Activated T-helper 1 cell treated with anti-CD3 and anti-CD28 coated beads, Interleukin-12 subunit alpha, Interleukin-12 subunit beta, Interleukin-2, Interleukin-4 antibody, amounts not matched to agents 30 ng/mL and 10 ng/mL and 1 ng/mL, durations not matched to agents 14 hours and 24 hours and 36 hours (primary cell): ENCODE data around the gene PDE4D. TPM values are rescaled to one million over a fixed set of nuclear protein-coding genes. Genes with fewer than 3 reads are reported as not detected.

Experiments used
- DNase-seq: peaks from one replicate; pipeline ENCODE4 v3.0.0; 2021; ENCODE audit warnings: low spot score
- H3K27ac Mint-ChIP-seq: one replicate; pipeline ENCODE4 v1.8.0; 2021; ENCODE audit warnings: mild to moderate bottlenecking, mixed read lengths
- H3K27me3 Mint-ChIP-seq: one replicate; pipeline ENCODE4 v1.8.0; 2022; ENCODE audit warnings: mild to moderate bottlenecking, moderate library complexity, mixed read lengths; ENCODE audit not compliant: insufficient read depth
- H3K36me3 Mint-ChIP-seq: one replicate; pipeline ENCODE4 v1.8.0; 2021; ENCODE audit warnings: low read depth, mixed read lengths
- H3K4me1 Mint-ChIP-seq: one replicate; pipeline ENCODE4 v1.8.0; 2021; ENCODE audit warnings: low read depth, mixed read lengths
- H3K4me3 Mint-ChIP-seq: one replicate; pipeline ENCODE4 v1.8.0; 2021; ENCODE audit warnings: mild to moderate bottlenecking, moderate library complexity, mixed read lengths
- H3K9me3 Mint-ChIP-seq: one replicate; pipeline ENCODE4 v1.8.0; 2021; ENCODE audit warnings: mixed read lengths
- intact Hi-C: fragments of 100-400 bp; cut with micrococcal nuclease; formaldehyde crosslinking; loops from one replicate; pipeline ENCODE4 v1.15.1; 2024
- total RNA-seq: library from RNA; stranded (reverse); gene quantifications from 2 replicates; pipeline ENCODE4 v1.2.3, GENCODE V29; 2022

PDE4D gene
- total RNA-seq, 1 donor from 2014 or later = 50.6 TPM

DNA sequence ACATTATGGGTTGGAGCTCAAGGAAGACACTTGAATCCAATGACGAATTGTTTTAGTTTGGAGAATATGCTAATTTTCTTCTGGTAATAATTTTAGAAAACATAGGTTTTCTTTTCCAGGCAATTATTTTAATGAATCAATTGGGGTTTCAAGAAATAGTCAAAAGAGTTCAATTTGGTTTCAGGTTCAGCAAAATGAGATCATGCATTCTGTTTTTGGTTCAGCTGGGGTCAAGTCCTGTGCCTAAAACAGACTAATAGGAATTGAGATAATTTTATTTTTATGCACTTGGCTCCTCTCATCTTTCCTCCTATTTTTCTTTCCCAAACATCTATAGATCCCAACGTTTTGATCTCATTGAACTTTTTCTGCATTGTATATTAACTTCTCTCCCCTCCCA is 713.8 kb downstream of the PDE4D start:
- Mint-ChIP-seq H3K4me3 (no peak overlapping the region), H3K4me1 (peaks cover 20% of the 10 kb centered on the region)
- intact Hi-C loops = no loop called here

DNA sequence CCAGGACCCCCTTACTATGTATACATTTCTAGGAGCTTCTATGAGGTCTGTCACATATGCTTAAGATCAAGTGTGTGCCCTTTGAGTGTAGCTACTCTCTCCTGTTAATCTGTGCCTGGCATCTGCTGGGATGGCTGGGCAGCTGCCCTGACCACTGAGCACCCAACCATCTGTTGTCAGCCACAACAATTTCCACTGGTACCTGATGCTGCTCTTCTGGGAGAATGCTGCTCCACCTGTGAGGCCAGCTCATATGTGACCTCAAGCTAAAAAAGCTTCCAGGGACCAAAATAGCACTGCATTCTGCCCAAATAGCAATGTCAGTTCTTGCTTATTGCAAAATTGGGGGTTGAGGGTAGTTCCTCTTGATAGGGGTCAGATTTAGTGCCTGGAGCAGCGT is 715.0 kb downstream of the PDE4D start:
- peaks cover 5% of the 10 kb centered on the region for H3K27me3 Mint-ChIP-seq
- H3K27ac Mint-ChIP-seq = peak overlapping the region; percentile 62
- H3K36me3 Mint-ChIP-seq = no peaks in the 10 kb centered on the region
- intact Hi-C loops = no loop called here
- H3K4me3 Mint-ChIP-seq = no peak overlapping the region
- peaks cover 31% of the 10 kb centered on the region for H3K4me1 Mint-ChIP-seq
- DNase-seq = no peak
- no peaks in the 10 kb centered on the region for H3K9me3 Mint-ChIP-seq

More for the DNA sequence above, 713.8 kb downstream of the PDE4D start:
- H3K36me3 Mint-ChIP-seq = no peaks in the 10 kb centered on the region
- H3K27ac Mint-ChIP-seq = no peak overlapping the region
- H3K27me3 Mint-ChIP-seq = peaks cover 5% of the 10 kb centered on the region
- DNase-seq = no peak
- H3K9me3 Mint-ChIP-seq = no peaks in the 10 kb centered on the region

GRCh38 chr5:59178071-59178470 is 715.5 kb downstream of the PDE4D start:
- intact Hi-C loops = no loop called here
- H3K4me3 Mint-ChIP-seq = no peak overlapping the region
- H3K27me3 Mint-ChIP-seq = peaks cover 5% of the 10 kb centered on the region
- H3K27ac Mint-ChIP-seq = peak overlapping the region; percentile 54
- H3K4me1 Mint-ChIP-seq = peaks cover 32% of the 10 kb centered on the region
- H3K36me3 Mint-ChIP-seq = no peaks in the 10 kb centered on the region
- DNase-seq = no peak
- no peaks in the 10 kb centered on the region for H3K9me3 Mint-ChIP-seq

DNA sequence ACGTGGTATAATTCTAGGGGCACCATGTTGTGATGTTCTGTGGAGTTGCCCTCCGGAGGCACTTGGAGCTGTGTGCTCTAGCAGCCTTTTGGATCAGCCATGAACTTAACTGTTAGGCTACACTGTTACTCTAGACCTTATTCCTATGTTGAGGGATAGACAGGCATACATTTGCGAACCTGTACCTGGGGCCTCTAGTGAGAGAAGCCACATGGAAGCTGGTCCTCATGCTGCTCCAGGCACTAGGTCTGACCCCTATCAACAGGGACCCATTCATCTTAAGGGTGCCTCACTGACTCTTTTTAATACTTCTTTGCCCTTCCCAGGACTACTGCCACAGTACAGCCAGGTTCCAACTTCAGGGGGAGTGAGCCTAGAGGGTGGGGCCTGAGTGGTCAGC is 715.9 kb downstream of the PDE4D start:
- Mint-ChIP-seq H3K27me3 (peaks cover 2% of the 10 kb centered on the region), H3K4me3 (no peak overlapping the region), H3K36me3 (no peaks in the 10 kb centered on the region), H3K27ac (peak overlapping the region; percentile 54), H3K4me1 (peaks cover 36% of the 10 kb centered on the region), H3K9me3 (no peaks in the 10 kb centered on the region)
- no peak for DNase-seq
- intact Hi-C loops = no loop called here

DNA sequence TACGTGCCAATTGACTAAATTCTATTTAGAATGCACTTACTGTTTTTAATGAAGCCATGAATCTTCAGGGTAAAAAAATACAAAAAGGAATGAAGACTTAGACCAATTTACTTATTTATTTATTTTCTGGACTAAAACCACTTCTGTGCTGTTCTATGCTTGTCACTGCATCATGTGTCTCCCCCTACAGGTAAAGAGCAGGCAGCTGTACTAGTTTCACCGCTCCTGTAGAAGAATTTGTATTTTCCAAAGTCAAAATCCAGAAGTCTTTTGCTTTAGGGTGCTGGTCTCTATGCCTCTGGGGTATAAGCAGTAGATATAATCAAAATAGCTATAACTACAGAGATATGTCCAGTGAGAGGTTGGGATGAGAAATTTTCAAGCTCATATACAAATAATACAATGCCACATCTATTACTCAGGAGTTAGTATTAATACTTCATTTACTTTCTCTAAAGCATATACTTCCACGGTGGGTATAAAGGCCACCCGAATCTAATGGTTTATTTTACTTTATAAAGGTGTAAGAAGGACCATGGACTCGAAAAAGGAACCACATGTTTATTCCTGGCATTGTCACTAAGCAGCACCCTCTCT is 719.2 kb downstream of the PDE4D start:
- Mint-ChIP-seq H3K27ac (no peak overlapping the region), H3K4me1 (peaks cover 53% of the 10 kb centered on the region), H3K36me3 (no peaks in the 10 kb centered on the region), H3K27me3 (no peaks in the 10 kb centered on the region), H3K9me3 (peaks cover 6% of the 10 kb centered on the region), H3K4me3 (no peak overlapping the region)
- intact Hi-C loops = loop anchor here (1.0 to 2.0 kb wide), 6 partner anchors 20 to 288 kb away; no protein-coding TSS in a partner anchor
- no peak for DNase-seq

- intact Hi-C loops = no loop called here
- H3K4me3 Mint-ChIP-seq = no peak overlapping the region
Measured at GRCh38 chr5:59173578-59173977, 719.9 kb downstream of the PDE4D start.

DNA sequence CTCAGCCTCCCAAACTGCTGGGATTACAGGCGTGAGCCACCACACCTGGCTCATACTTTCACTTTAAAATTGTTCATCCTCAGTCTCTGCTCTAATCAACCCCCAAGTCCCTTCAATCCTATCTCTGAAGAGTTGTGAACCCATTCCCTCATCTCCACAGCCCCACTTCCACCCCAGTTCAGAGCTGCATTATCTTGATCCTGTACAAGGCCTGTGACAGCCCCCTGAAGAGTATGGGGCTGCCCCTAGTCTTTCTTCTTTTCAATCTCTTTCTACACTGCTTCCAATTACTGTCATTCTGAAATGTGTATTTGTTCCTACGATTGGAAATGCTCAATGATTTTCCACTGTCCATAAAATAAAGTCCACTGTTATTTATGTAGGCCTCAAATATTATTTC is 722.4 kb downstream of the PDE4D start:
- DNase-seq = no peak
- Mint-ChIP-seq H3K27ac (peak overlapping the region; percentile 24), H3K4me1 (peaks cover 44% of the 10 kb centered on the region), H3K4me3 (no peak overlapping the region), H3K9me3 (peaks cover 6% of the 10 kb centered on the region), H3K27me3 (no peaks in the 10 kb centered on the region), H3K36me3 (no peaks in the 10 kb centered on the region)
- intact Hi-C loops = no loop called here

More at GRCh38 chr5:59173578-59173977, 719.9 kb downstream of the PDE4D start:
- no peak overlapping the region for H3K27ac Mint-ChIP-seq
- H3K27me3 Mint-ChIP-seq = no peaks in the 10 kb centered on the region
- no peaks in the 10 kb centered on the region for H3K36me3 Mint-ChIP-seq
- DNase-seq = no peak
- H3K4me1 Mint-ChIP-seq = peaks cover 52% of the 10 kb centered on the region
- peaks cover 6% of the 10 kb centered on the region for H3K9me3 Mint-ChIP-seq

DNA sequence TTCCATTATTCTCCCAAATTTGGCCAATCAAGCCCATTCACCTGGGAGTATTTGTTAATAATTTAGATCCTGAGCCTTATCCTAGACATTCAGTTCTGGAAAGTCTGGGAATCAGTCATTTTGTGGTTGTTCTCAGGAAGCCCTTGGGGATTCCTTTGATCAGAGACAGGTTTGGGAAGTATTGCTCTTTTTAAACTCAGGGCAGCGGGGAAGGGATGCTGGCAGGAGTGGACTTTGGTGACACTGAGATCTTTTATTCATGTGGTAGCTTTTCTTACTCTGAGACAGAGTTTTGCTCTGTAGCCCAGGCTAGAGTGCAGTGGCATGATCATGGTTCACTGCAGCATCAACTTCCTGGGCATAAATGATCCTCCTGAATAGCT is 723.8 kb downstream of the PDE4D start:
- Mint-ChIP-seq H3K4me1 (peaks cover 44% of the 10 kb centered on the region), H3K9me3 (peaks cover 6% of the 10 kb centered on the region), H3K4me3 (no peak overlapping the region), H3K36me3 (no peaks in the 10 kb centered on the region), H3K27me3 (no peaks in the 10 kb centered on the region), H3K27ac (no peak overlapping the region)
- intact Hi-C loops = no loop called here
- DNase-seq = no peak

DNA sequence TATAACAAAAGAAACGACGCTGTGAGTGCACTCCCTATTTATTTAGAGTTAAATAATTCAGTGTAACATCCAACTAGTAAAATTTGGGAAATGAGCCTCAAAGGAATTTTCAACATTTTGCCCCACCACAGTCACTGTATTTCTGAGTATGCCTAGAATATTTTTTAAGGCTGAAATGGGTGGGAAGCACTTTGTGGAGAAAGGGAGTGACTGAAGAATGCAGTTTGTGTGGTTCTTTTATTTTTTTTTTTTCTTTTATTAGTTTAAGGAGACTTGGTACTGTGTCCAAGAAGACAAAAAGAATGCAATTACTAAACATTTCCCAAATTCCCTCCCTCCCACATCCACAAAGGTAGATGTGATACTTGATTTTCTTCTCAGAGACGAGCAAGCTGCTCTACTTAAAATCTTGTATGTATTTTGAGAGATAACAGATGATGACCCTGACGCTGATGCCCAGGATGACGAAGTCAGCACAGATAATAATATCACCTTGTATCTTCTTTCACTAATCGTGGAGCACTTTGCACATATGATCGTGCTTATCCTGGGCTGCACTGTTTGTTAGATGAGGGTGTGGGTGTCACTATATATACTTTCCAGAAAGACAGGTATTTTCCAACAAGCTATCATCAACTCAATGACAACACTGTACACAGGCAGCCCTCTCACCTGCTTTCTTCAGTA is 724.3 kb downstream of the PDE4D start:
- Mint-ChIP-seq H3K9me3 (peaks cover 6% of the 10 kb centered on the region), H3K27ac (no peak overlapping the region), H3K4me1 (peaks cover 41% of the 10 kb centered on the region), H3K27me3 (no peaks in the 10 kb centered on the region), H3K4me3 (no peak overlapping the region), H3K36me3 (no peaks in the 10 kb centered on the region)
- intact Hi-C loops = no loop called here
- DNase-seq = no peak

GRCh38 chr5:59168067-59168466 is 725.5 kb downstream of the PDE4D start:
- no peak for DNase-seq
- Mint-ChIP-seq H3K36me3 (no peaks in the 10 kb centered on the region), H3K4me3 (no peak overlapping the region), H3K27ac (no peak overlapping the region), H3K9me3 (peaks cover 6% of the 10 kb centered on the region), H3K27me3 (no peaks in the 10 kb centered on the region), H3K4me1 (peaks cover 32% of the 10 kb centered on the region)
- intact Hi-C loops = no loop called here

DNA sequence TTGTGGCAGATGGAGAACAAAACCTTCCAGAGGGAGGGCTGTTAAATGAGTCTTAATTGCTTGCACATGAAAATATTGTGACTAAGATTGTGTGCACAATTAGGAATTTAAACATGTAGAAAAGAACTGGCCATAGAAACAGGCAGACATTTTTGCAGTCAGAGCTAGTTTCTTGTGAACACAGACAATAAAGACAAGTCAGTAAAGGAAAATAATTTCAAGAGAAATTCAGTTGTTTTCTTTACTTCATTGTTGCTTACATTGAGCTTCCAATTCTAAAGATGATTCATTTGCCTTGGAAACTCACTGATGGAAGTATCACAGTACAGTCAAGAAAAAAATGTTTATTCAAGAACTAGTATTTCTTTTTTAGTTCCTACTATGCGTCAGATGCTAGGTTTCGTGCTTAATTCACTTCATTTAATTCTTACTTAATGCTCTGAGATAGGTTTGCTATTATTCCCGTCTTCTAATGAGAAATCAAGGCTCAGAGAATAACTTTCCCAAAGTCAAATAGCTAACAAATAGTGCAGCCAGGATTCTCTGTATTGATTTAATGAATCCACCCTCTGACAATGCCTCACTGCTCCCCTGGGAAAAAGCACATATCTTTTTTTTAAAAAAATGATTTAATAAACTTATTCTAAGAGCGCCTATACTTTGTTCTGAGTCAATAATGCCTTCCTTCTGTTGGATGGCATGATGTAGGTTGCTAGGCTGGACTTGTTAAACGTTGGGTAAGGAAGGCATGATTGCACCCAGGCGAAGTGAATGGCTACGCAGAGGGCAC is 729.3 kb downstream of the PDE4D start:
- intact Hi-C loops = no loop called here
- H3K27me3 Mint-ChIP-seq = peaks cover 2% of the 10 kb centered on the region
- no peak overlapping the region for H3K4me3 Mint-ChIP-seq
- H3K36me3 Mint-ChIP-seq = no peaks in the 10 kb centered on the region
- H3K27ac Mint-ChIP-seq = no peak overlapping the region
- DNase-seq = no peak
- peaks cover 24% of the 10 kb centered on the region for H3K4me1 Mint-ChIP-seq
- no peaks in the 10 kb centered on the region for H3K9me3 Mint-ChIP-seq

DNA sequence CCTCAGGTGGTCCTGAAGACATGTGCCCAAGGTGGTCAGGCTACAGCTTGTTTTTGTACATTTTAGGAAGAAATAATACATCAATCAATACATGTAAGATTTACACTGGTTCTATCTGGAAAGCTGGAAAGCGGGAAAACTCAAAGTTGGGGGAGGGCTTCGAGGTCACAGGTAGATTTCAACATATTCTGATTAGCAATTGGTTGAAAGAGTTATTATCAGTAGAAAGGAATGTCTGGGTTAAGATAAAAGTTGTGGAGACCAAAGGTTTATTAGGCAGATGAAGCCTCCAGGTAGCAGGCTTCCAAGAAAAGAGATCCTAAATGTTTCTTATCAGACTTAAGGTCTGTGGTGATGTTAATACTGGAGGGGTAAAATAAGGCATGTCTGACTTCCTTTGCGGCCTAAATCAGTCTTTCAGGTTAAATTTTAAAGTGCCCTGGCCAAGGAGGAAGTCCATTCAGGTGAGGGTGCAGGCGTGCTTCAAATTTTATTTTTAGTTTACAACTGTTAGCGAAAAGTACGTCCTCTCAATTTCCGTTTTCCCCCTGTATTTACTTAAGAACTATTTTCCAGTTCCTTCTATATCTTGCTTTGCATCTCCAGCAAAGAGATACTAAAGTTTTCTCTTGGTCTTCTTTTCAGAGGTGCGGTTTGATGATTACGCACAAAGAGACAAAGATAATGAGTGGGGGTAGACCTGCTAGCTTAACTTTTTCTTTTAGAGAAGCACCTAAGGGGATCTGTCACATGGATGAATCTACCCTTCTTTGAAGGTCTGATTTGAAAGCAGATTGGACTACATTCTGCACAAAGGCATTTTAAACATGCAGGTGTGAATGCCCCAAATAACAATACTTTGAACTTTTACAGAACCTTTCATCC is 732.1 kb downstream of the PDE4D start:
- peaks cover 2% of the 10 kb centered on the region for H3K27me3 Mint-ChIP-seq
- intact Hi-C loops = loop anchor here (1.0 kb wide), 1 partner anchor 62 kb away; no protein-coding TSS in a partner anchor
- H3K4me1 Mint-ChIP-seq = peaks cover 14% of the 10 kb centered on the region
- peaks cover 2% of the 10 kb centered on the region for H3K36me3 Mint-ChIP-seq
- DNase-seq = no peak
- peak overlapping the region; percentile 63 for H3K27ac Mint-ChIP-seq
- H3K4me3 Mint-ChIP-seq = peak overlapping the region; percentile 27
- peaks cover 7% of the 10 kb centered on the region for H3K9me3 Mint-ChIP-seq
